ENCODE results near the gene LGALS3. TPM values are rescaled to one million over a fixed set of nuclear protein-coding genes. Genes with fewer than 3 reads are reported as not detected.

LGALS3 gene
- total RNA-seq, 1 donor from 2014 or later: 90.8 TPM

DNA sequence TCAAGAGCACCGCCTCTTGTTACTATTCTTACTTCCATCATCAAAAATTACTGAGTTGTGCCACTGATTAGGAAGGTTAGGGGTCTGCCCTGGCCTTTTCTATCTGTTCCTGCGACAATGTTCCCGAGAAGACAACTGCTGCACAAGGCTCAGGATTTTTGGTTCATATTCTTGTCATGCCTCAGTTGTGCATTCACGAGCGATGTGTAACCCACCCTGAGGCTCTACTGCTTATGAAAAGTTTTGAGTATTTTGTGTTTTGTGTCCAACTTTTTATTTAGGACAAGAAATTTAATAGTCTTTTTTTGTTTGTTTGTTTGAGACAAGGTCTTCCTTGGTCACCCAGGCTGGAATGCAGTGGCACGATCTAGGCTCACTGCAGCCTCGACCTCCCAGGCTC lies 23.1 kb upstream of the LGALS3 start:
- Mint-ChIP-seq H3K27ac (ENCODE audit: unreplicated experiment) (peak overlapping the region; percentile 68), H3K4me3 (ENCODE audit: unreplicated experiment) (no peak overlapping the region)
- TF ChIP-seq, protein P1, sequence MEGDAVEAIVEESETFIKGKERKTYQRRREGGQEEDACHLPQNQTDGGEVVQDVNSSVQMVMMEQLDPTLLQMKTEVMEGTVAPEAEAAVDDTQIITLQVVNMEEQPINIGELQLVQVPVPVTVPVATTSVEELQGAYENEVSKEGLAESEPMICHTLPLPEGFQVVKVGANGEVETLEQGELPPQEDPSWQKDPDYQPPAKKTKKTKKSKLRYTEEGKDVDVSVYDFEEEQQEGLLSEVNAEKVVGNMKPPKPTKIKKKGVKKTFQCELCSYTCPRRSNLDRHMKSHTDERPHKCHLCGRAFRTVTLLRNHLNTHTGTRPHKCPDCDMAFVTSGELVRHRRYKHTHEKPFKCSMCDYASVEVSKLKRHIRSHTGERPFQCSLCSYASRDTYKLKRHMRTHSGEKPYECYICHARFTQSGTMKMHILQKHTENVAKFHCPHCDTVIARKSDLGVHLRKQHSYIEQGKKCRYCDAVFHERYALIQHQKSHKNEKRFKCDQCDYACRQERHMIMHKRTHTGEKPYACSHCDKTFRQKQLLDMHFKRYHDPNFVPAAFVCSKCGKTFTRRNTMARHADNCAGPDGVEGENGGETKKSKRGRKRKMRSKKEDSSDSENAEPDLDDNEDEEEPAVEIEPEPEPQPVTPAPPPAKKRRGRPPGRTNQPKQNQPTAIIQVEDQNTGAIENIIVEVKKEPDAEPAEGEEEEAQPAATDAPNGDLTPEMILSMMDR (IDR thresholded peaks at IDR 0.05): no peak

DNA sequence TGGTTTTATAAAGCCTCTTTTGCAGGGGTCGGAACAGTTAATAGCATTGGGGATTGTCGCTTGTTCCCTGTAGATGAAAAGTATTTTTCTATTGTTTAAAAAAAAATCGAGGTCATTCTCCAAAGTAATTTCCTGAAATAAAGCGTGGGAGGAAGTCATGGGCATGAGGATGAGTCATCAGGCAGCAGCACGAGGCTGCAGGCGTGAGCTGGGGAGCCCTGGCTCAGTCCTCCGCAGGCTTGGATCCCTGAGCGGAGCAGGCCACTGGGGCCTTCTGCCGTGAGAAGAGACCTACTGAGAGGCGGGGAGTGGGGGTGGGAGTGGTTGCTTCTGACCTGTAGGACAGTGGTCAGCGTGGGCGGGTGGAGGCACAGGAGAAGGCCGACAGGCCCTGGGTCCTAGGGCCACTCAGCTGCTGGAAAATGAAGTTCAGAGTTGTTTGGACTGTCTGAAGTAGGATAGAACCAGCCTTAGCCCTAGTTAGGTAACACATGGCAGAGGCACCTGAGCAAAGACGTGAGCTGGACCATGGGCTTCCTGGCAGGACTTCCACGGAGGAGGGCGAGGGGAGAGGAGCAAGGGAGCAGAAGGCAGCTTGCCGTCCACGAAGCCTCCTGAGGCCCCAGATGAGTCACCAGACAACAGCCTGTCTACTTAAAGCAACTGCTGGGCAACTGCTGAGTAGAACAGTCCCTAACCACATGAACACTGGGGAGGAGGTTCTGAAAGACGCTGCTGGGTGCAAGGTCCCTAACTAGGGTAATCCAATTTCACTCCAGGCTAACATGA lies 21.1 kb upstream of the LGALS3 start:
- Mint-ChIP-seq H3K9me3 (ENCODE audit: unreplicated experiment) (no peaks in the 10 kb centered on the region), H3K4me3 (ENCODE audit: unreplicated experiment) (peak overlapping the region; percentile 19)
- TF ChIP-seq, protein P1 (IDR thresholded peaks at IDR 0.05): no peak

More for the DNA sequence above, 23.1 kb upstream of the LGALS3 start:
- H3K4me1 Mint-ChIP-seq (ENCODE audit: unreplicated experiment): peaks cover 58% of the 10 kb centered on the region
- no peaks in the 10 kb centered on the region for H3K36me3 Mint-ChIP-seq (ENCODE audit: unreplicated experiment)
- no peaks in the 10 kb centered on the region for H3K9me3 Mint-ChIP-seq (ENCODE audit: unreplicated experiment)
- DNase-seq (ENCODE audit: extremely low spot score, unreplicated experiment): no peak
- H3K27me3 Mint-ChIP-seq (ENCODE audit: unreplicated experiment): no peaks in the 10 kb centered on the region

DNA sequence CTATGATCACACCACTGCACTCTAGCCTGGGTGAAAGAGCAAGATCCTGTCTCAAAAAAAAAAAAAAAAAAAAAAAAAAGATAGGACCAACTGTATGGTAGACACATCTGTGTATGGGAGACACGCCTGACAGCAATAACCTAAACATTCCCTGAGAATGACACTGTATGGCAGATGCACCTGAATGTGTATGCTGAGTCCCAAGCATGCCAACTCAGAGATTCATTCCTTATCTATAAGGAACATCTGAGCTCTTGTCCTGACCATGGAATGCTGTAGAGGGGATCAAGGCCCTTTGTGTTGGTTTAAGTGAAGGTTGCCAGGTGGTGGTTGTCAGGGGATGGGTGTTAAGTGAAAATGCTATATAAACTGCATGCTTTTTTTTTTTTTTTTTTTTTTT lies 19.2 kb upstream of the LGALS3 start:
- H3K36me3 Mint-ChIP-seq (ENCODE audit: unreplicated experiment): no peaks in the 10 kb centered on the region
- H3K4me1 Mint-ChIP-seq (ENCODE audit: unreplicated experiment): peaks cover 30% of the 10 kb centered on the region
- H3K27me3 Mint-ChIP-seq (ENCODE audit: unreplicated experiment): no peaks in the 10 kb centered on the region
- no peaks in the 10 kb centered on the region for H3K9me3 Mint-ChIP-seq (ENCODE audit: unreplicated experiment)
- DNase-seq (ENCODE audit: extremely low spot score, unreplicated experiment): no peak
- TF ChIP-seq, protein P1 (IDR thresholded peaks at IDR 0.05): no peak
- no peak overlapping the region for H3K27ac Mint-ChIP-seq (ENCODE audit: unreplicated experiment)
- no peak overlapping the region for H3K4me3 Mint-ChIP-seq (ENCODE audit: unreplicated experiment)

More for the DNA sequence above, 21.1 kb upstream of the LGALS3 start:
- H3K36me3 Mint-ChIP-seq (ENCODE audit: unreplicated experiment): no peaks in the 10 kb centered on the region
- peak overlapping the region; percentile 98 for H3K27ac Mint-ChIP-seq (ENCODE audit: unreplicated experiment)
- peaks cover 44% of the 10 kb centered on the region for H3K4me1 Mint-ChIP-seq (ENCODE audit: unreplicated experiment)
- H3K27me3 Mint-ChIP-seq (ENCODE audit: unreplicated experiment): no peaks in the 10 kb centered on the region
- peak; percentile 94 for DNase-seq (ENCODE audit: extremely low spot score, unreplicated experiment)

DNA sequence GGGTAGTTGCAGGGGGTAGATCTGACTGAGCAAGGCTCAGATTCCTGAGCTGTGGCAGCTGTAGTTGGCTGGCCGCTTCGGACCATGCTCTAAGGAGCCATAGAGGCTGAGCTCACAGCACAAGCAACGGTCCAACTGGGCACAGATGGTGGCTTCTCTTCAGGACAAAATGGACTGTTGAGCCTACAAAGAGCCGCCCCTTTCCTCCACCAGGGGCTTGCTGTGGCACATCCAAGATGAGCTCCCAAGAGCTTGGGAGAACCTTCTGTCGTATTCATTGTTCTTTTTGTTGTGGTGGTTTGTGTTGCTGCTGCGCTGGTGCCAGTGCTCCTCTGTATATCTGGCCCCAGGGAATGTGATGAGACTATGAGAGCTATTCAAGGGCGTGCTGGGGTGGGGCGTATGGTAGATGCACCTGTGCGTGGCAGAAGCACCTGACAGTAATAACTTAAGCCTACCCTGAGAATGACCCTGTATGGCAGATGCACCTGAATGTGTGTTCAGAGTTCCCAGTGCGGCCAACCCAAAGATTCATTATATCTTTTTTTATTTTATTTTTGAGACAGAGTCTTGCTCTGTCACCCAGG lies 17.8 kb upstream of the LGALS3 start:
- Mint-ChIP-seq H3K27me3 (ENCODE audit: unreplicated experiment) (no peaks in the 10 kb centered on the region), H3K4me1 (ENCODE audit: unreplicated experiment) (peaks cover 23% of the 10 kb centered on the region), H3K36me3 (ENCODE audit: unreplicated experiment) (no peaks in the 10 kb centered on the region), H3K27ac (ENCODE audit: unreplicated experiment) (no peak overlapping the region), H3K9me3 (ENCODE audit: unreplicated experiment) (no peaks in the 10 kb centered on the region), H3K4me3 (ENCODE audit: unreplicated experiment) (no peak overlapping the region)
- TF ChIP-seq, protein P1 (IDR thresholded peaks at IDR 0.05): no peak
- DNase-seq (ENCODE audit: extremely low spot score, unreplicated experiment): no peak

DNA sequence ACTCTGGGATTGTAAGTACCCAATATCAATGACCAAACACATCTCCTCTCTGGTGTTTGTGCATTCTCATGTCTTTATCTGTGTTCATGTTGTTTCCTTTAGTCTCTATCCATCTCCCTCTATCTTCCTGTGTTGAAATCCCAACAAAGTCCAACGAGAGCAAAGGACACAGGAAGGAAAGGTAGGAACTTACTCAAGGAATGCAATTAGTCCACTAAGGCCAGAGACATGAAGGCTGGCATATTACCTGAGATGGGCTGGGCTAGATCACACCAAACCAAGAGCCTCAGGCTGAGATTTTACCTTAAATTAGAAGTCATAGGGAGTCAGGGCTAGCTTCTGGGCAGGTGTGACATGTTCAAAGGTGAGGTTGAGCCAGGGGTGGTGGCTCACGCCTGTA lies 14.3 kb upstream of the LGALS3 start:
- DNase-seq (ENCODE audit: extremely low spot score, unreplicated experiment): no peak
- Mint-ChIP-seq H3K27me3 (ENCODE audit: unreplicated experiment) (no peaks in the 10 kb centered on the region), H3K9me3 (ENCODE audit: unreplicated experiment) (no peaks in the 10 kb centered on the region), H3K36me3 (ENCODE audit: unreplicated experiment) (no peaks in the 10 kb centered on the region), H3K27ac (ENCODE audit: unreplicated experiment) (no peak overlapping the region), H3K4me1 (ENCODE audit: unreplicated experiment) (peaks cover 21% of the 10 kb centered on the region), H3K4me3 (ENCODE audit: unreplicated experiment) (no peak overlapping the region)
- TF ChIP-seq, protein P1 (IDR thresholded peaks at IDR 0.05): no peak
